ENCODE measurements around the gene SYTL5.
"Not testable (repeated sequence)": the region's sequence is repeated elsewhere in the genome, so short reads cannot be mapped to it uniquely, and the experiment has no call there.

The SYTL5 gene

GRCh38 chrX:38006291-38006690 is at the start of gene SYTL5:
Gene SYTL5 (plus strand): TSS chrX:38006553. CDS start chrX:38033890, 27,337 bp downstream.
- no peak for DNase-seq (ENCODE audit: low spot score)

DNA sequence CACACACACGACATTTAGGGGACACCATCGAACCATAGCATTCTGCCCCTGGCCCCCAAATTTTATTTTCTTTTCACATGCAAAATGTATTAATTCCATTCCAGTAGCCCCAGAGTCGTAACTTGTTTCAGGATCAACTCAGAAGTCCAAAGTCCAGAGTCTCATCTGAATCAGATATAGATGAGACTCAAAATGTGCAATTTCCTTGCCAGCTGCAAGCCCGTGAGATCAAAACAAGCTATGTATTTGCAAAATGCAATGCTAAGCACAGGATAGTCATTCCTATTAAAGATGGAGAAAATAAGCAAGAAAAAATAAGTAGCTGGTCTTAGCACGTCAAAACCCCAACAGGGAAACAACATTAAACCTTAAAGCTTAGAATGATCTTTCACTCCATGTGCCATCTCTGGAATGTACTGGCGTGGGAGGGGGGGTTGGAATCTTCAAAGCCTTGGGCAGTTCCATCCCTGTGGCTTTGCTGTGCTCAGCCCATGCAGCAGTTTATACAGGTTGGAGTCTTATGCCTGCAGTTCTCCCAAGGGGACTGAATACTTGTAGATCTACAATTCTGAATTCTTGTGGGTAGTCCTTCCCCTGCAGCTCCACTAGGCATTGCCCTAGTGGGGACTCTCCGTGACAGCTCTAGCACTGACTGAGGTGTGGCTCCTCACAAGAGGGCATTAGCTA is 47.7 kb upstream of the SYTL5 start:
- DNase-seq (ENCODE audit: low spot score) = peak; percentile 35

DNA sequence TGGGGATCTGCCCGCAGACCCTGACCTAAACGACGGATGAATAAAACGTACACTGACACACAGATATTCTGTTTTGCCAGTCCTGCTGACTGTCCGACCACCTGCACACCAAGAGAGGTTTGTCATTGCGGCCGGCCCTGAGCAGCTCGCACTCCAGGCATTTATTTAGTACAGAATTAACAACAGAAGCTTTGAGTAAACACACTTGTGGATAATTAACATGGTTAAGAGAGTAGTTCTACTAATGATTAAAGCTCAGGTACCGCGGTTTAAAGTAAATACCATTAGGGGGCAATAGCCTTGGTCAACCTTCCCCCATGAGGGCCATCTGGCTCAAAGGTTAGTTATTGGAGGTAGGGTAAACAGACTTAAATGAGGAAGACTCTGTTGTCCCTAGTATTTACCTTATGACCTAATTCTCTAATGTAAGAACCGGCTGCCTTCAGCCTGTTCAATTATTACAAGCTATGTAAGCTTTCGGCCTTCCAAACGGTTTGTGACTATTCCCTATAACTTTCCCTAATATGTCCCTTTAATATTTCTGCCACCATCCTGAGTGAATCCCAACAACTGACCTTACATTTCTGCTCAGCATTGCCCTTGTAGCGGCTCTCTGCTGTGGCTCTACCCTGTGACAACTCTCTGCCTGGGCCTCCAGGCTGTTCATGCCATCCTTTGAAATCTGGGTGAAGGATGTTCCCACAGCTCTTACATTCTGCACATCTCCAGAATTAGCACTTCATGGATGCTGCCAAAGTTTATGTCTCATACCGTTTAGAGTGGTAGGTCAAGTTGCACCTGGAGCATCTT is 46.9 kb upstream of the SYTL5 start:
- DNase-seq (ENCODE audit: low spot score) = no peak

GRCh38 chrX:37961118-37961517 is 45.2 kb upstream of the SYTL5 start:
- no peak for DNase-seq (ENCODE audit: low spot score)

GRCh38 chrX:37967714-37968113 is 38.6 kb upstream of the SYTL5 start:
- DNase-seq (ENCODE audit: low spot score) = no peak

DNA sequence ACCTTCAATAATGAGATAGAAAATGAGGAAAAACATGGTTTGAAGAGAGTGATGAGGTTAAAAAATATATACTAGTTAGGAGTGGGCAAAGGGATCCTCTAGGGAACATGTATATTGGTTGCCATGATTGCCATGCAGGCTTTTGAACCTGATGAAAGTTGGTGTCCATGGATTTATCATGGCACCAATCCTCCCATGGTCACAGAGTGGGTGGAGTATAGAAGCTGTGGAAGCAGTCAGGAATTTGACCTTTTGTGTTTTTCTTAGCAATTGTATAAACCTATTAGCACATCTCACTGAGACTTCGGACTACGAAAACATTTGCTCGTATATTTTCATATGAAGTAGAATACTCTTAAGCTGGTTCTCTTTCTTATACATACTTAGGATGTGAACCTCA is 30.9 kb upstream of the SYTL5 start:
- DNase-seq (ENCODE audit: low spot score) = no peak

- no peak for DNase-seq (ENCODE audit: low spot score)
Observed at GRCh38 chrX:37976153-37976552, 30.2 kb upstream of the SYTL5 start.

GRCh38 chrX:37984880-37985279 is 21.5 kb upstream of the SYTL5 start:
- no peak for DNase-seq (ENCODE audit: low spot score)

GRCh38 chrX:37986893-37987292 is 19.5 kb upstream of the SYTL5 start:
- peak; percentile 17 for DNase-seq (ENCODE audit: low spot score)

GRCh38 chrX:37989304-37989703 is 17.0 kb upstream of the SYTL5 start:
- DNase-seq (ENCODE audit: low spot score) = no peak

DNA sequence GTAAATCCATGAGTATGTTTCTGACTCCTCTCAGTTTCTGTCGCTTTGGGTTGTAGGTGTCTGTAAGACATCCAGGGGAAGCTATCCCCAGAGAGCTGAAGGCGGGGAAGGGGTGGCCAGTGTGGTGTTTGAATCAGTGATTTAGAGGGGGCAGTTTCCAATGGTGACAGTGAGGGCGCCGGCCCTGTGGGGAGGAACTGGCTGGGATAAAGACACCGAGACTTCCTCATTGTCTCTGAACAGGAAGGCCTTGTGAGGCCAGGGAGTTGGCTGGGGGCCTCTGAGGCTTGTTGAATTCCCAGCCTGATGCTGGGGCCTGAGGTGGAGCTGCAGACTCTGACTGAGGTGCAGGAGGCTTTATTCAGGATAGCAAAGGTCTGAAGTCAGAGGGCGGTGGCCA is 15.1 kb upstream of the SYTL5 start:
- DNase-seq (ENCODE audit: low spot score) = not testable (repeated sequence)

GRCh38 chrX:37993176-37993575 is 13.2 kb upstream of the SYTL5 start:
- DNase-seq (ENCODE audit: low spot score) = no peak

GRCh38 chrX:37993837-37994619 is 12.3 kb upstream of the SYTL5 start:
- DNase-seq (ENCODE audit: low spot score) = no peak

- no peak for DNase-seq (ENCODE audit: low spot score)
Observed at GRCh38 chrX:37995428-37995827, 10.9 kb upstream of the SYTL5 start.

GRCh38 chrX:37997096-37997495 is 9.3 kb upstream of the SYTL5 start:
- no peak for DNase-seq (ENCODE audit: low spot score)

GRCh38 chrX:37998586-37999262 is 7.6 kb upstream of the SYTL5 start:
- no peak for DNase-seq (ENCODE audit: low spot score)

DNA sequence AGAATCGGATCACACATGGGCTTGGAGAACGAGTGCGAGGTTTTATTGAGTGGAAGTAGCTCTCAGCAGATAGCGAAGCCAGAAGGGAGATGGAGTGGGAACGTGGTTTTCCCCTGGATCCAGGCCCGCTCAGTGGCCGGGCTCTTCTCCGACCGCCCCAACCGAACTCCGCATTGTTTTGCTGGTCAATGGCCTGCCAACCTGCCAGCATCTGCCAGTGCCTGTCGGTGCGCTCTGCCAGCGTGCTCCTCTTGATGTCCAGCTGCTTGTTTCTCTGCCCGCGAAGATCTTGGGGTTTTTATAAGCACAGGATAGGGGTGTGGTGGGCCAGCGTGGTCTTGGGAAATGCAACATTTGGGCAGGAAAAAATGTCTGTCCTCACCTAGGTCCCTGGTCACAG is 5.6 kb upstream of the SYTL5 start:
- DNase-seq (ENCODE audit: low spot score) = no peak

DNA sequence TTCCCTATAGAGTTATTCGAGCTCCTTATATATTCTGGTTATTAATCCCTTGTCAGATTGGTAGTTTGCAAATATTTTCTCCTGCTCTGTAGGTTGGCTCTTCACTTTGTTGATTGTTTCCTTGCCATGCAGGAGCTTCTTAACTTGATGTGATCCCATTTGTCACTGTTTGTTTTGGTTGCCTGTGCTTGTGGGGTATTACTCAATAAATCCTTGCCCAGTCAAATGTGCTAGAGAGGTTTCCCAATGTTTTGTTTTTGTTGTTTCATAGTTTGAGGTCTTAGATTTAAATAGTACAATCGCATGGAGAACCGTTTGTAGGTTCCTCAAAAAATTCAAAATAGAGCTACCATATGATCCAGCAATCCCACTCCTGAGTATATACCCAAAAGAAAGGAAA is 2.3 kb upstream of the SYTL5 start:
- DNase-seq (ENCODE audit: low spot score) = no peak

DNA sequence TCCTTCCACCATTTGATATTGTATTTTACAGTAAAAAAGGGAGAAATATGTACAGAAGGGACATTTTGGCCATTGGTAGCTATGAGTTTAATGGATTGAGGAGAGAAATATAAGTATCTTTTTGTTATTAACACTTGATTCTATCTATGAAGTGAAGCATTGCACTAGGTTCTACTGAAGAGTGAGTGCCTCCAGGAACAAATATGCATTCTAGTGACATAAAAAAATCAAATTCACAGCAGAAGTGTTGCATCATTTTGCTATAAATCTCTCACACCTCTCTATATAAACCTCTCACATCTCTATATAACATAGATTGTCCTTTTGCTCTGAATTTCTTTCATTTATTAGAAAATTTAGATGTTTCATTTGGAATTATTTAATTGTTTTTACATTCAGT is 425 bp downstream of the SYTL5 start:
- DNase-seq (ENCODE audit: low spot score) = no peak

DNA sequence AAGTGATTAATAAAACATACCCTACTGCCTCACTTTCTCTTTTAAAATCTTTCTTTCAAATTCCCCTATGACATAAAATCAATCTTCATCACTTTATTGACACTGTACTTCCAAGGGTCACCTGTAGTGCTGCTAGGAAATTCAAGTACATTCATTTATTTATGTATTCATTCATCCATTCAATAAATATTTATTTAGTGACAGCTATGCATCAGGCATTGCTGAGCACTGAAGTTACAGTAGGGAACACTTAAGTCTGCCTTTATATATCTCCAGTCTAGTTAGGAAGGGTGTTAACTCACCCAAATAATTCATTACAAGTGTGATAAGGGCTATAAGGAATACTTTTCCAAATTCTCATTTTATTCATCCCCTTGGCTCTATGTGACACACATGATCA is 2.3 kb downstream of the SYTL5 start:
- no peak for DNase-seq (ENCODE audit: low spot score)

- no peak for DNase-seq (ENCODE audit: low spot score)
Observed at GRCh38 chrX:38009641-38010040, 3.3 kb downstream of the SYTL5 start.

DNA sequence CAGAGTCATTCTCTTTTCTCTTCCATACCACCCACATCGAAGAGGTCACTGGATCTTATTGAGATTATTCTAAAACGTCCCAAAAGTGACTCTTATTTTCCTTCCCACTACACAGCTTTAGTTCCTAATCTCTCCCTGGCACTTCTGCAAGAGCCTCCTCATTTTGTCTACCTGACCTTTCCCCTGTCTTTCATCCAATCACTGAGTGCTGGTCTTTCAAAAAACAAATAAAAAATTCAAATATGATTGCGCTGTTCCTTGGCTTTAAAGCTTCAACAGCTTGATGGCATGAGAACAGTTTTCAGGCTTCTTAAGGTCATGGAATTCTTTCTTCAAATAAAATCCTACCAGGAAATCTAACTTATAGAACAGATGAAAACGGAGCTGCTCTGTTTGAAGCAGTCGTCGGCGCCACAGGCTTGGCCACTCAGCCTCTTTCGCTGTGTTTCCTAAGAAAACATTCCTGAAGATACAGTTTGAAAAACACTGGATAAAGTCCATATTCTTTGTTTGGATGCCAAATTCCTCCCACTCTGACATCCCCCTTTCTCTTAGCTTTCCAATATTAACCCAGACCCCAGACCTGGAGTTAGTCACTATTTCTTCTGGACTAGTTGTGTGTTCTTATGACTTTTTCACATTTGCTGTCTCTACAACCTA is 12.5 kb downstream of the SYTL5 start:
- DNase-seq (ENCODE audit: low spot score) = no peak

All from COLO829 (cell line).